ACHN (cell line): ENCODE results near the gene AKAP8.
"Not testable (repeated sequence)": the region's sequence is repeated elsewhere in the genome, so short reads cannot be mapped to it uniquely, and the experiment has no call there.

Experiments used
- DNase-seq: peaks from one replicate; pipeline ENCODE4 v3.0.0-alpha.2; 2015
- in situ Hi-C: cut with HindIII; loops from 2 replicates; pipeline ENCODE4 v1.10.0; 2017; ENCODE audit warnings: low sequenced_read_pairs, low pct_ligation_motif_present, low pct_unique_long_range_greater_than_20kb

The AKAP8 gene

GRCh38 chr19:15379999-15380647 is 536 bp upstream of the AKAP8 start:
- peak; percentile 62 for DNase-seq

GRCh38 chr19:15378534-15379082 is 979 bp downstream of the AKAP8 start:
- in situ Hi-C loops: no loop called here
- DNase-seq: peak; percentile 54

More at GRCh38 chr19:15379999-15380647, 536 bp upstream of the AKAP8 start:
- in situ Hi-C loops: no loop called here

- DNase-seq: no peak
- in situ Hi-C loops: no loop called here
Measured at GRCh38 chr19:15374796-15375440, 4.7 kb downstream of the AKAP8 start.

- in situ Hi-C loops: no loop called here
Measured at GRCh38 chr19:15374105-15374651, 5.4 kb downstream of the AKAP8 start.

GRCh38 chr19:15373644-15374043 is 5.9 kb downstream of the AKAP8 start:
- in situ Hi-C loops: no loop called here

More at GRCh38 chr19:15374105-15374651, 5.4 kb downstream of the AKAP8 start:
- DNase-seq: no peak

GRCh38 chr19:15372891-15373301 is 6.7 kb downstream of the AKAP8 start:
- DNase-seq: no peak
- in situ Hi-C loops: no loop called here

More at GRCh38 chr19:15373644-15374043, 5.9 kb downstream of the AKAP8 start:
- no peak for DNase-seq

- no peak for DNase-seq
- in situ Hi-C loops: no loop called here
Measured at GRCh38 chr19:15372470-15372869, 7.1 kb downstream of the AKAP8 start.

GRCh38 chr19:15371786-15372380 is 7.7 kb downstream of the AKAP8 start:
- DNase-seq: no peak
- in situ Hi-C loops: no loop called here

GRCh38 chr19:15371119-15371518 is 8.5 kb downstream of the AKAP8 start:
- DNase-seq: no peak
- in situ Hi-C loops: no loop called here

GRCh38 chr19:15369594-15369891 is 10.0 kb downstream of the AKAP8 start:
- in situ Hi-C loops: no loop called here
- no peak for DNase-seq

GRCh38 chr19:15368798-15369593 is 10.6 kb downstream of the AKAP8 start:
- in situ Hi-C loops: no loop called here
- no peak for DNase-seq

GRCh38 chr19:15368051-15368632 is 11.4 kb downstream of the AKAP8 start:
- no peak for DNase-seq
- in situ Hi-C loops: no loop called here

- no peak for DNase-seq
- in situ Hi-C loops: no loop called here
Measured at GRCh38 chr19:15367439-15367838, 12.1 kb downstream of the AKAP8 start.

- DNase-seq: no peak
- in situ Hi-C loops: no loop called here
Measured at GRCh38 chr19:15365264-15365663, 14.3 kb downstream of the AKAP8 start.

GRCh38 chr19:15363791-15364190 is 15.8 kb downstream of the AKAP8 start:
- DNase-seq, in situ Hi-C loops: not testable (repeated sequence)

- in situ Hi-C loops, DNase-seq: not testable (repeated sequence)
Measured at GRCh38 chr19:15363048-15363447, 16.5 kb downstream of the AKAP8 start.

- in situ Hi-C loops, DNase-seq: not testable (repeated sequence)
Measured at GRCh38 chr19:15360015-15360414, 19.6 kb downstream of the AKAP8 start.

GRCh38 chr19:15358918-15359317 is 20.7 kb downstream of the AKAP8 start:
- DNase-seq: no peak
- in situ Hi-C loops: no loop called here
